Measurements from ENCODE around the gene HOXC11.

DNA sequence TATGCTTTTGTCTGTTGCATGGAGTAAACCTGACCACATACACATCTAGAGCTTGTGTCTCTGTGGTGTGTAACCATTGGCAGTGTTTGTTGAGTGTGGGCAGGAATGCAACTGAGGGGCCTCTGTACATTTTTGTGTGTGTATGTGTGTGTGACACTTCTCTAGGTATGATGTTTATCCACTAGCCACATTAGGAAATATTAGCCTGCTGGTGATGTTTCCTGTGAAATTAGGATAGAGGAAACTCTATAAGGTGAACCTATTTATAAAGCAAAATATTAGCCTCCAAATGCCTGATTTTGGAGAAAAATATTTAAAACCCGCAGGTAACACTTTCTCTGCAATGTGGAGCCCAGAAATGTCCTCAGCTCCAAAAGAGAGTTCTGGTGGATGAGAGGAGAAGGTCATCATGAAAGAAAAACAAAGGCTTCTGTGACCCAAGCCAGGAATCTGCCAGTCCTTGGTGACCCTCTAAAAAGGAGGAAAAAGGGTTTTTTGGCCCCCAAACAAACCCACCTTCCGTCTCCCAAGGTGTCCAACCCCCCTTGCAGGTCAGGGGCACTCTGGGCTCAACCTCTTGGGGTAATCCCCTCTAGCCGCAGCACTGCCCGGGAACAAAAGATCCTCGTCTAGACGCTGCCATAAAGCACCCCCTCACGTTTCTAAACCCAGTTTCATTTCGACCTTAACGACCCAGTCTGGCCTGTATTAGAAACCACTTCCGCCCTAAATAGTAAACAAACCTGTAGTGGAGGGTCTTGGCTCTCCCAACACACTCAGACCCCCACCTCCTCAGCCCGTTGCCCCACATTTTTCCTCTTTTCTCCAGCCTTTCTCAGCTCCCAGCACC is 4.9 kb downstream of the HOXC11 start:
- no peak for TF ChIP-seq CTCF (IDR thresholded peaks at IDR 0.05)
- no peak for TF ChIP-seq POLR2AphosphoS5 (IDR thresholded peaks at IDR 0.05)
- no peak for TF ChIP-seq EP300 (IDR thresholded peaks at IDR 0.05)
- TF ChIP-seq POLR2A (IDR thresholded peaks at IDR 0.05): no peak

Measured in sigmoid colon (tissue), 4 donors.